WTC11 (cell line): ENCODE data around the gene THAP9. TPM values are rescaled to one million over a fixed set of nuclear protein-coding genes. Genes with fewer than 3 reads are reported as not detected.

ENCODE experiments used
- ATAC-seq: fragments of 200-7000 bp; cut with Tn5 transposase; 2 replicates; pipeline ENCODE4 v1.10.0; 2021; ENCODE audit warnings: mild to moderate bottlenecking, moderate library complexity
- CTCF ChIA-PET: fragments of 300-600 bp; sonication (Branson Sonifier 250); formaldehyde crosslinking; loops from one replicate; lab custom pipeline; 2021; ENCODE audit warnings: antibody characterized with exemption; lab: Charles Lee
- POLR2A ChIA-PET: fragments of 350-600 bp; sonication (Branson Sonifier 250); formaldehyde crosslinking; loops from one replicate; lab custom pipeline; 2021; ENCODE audit warnings: antibody characterized with exemption; lab: Charles Lee
- DNase-seq: peaks from one replicate; pipeline ENCODE4 v3.0.0; 2021; ENCODE audit warnings: low spot score
- H3K27ac Mint-ChIP-seq: 2 replicates; pipeline ENCODE4 v1.8.0; 2021; ENCODE audit warnings: mixed read lengths
- H3K27me3 Mint-ChIP-seq: 2 replicates; pipeline ENCODE4 v1.8.0; 2021; ENCODE audit warnings: low read depth, mild to moderate bottlenecking, moderate library complexity, mixed read lengths
- H3K36me3 Mint-ChIP-seq: 2 replicates; pipeline ENCODE4 v1.8.0; 2021; ENCODE audit warnings: mixed read lengths
- H3K4me1 Mint-ChIP-seq: 2 replicates; pipeline ENCODE4 v1.8.0; 2022; ENCODE audit warnings: mixed read lengths
- H3K4me3 Mint-ChIP-seq: 2 replicates; pipeline ENCODE4 v1.8.0; 2021; ENCODE audit warnings: mild to moderate bottlenecking, moderate library complexity, mixed read lengths
- H3K9me3 Mint-ChIP-seq: 2 replicates; pipeline ENCODE4 v1.8.0; 2021; ENCODE audit warnings: mixed read lengths
- ATF1 ChIP-seq: sonication (generic); formaldehyde crosslinking; IDR thresholded peaks from 2 replicates; pipeline ENCODE4 v1.8.1; 2023; ENCODE audit warnings: mild to moderate bottlenecking, moderate library complexity, missing genetic modification reagents
- IRF2 ChIP-seq: sonication (generic); formaldehyde crosslinking; IDR thresholded peaks from 2 replicates; pipeline ENCODE4 v1.8.0; 2022; ENCODE audit warnings: low read depth, missing genetic modification reagents, borderline replicate concordance
- MYBL2 ChIP-seq: sonication (generic); formaldehyde crosslinking; IDR thresholded peaks from 2 replicates; pipeline ENCODE4 v1.8.1; 2023; ENCODE audit warnings: mild to moderate bottlenecking, moderate library complexity, missing genetic modification reagents
- NR2C2 ChIP-seq: sonication (generic); formaldehyde crosslinking; IDR thresholded peaks from 2 replicates; pipeline ENCODE4 v1.8.0; 2022; ENCODE audit warnings: mild to moderate bottlenecking, missing genetic modification reagents
- SMAD4 ChIP-seq: sonication (generic); formaldehyde crosslinking; IDR thresholded peaks from 2 replicates; pipeline ENCODE4 v1.8.0; 2022; ENCODE audit warnings: mild to moderate bottlenecking, missing genetic modification reagents
- TEAD4 ChIP-seq: sonication (generic); formaldehyde crosslinking; IDR thresholded peaks from 2 replicates; pipeline ENCODE4 v1.8.0; 2022; ENCODE audit warnings: mild to moderate bottlenecking, missing genetic modification reagents
- ZBTB21 ChIP-seq: sonication (generic); formaldehyde crosslinking; IDR thresholded peaks from 2 replicates; pipeline ENCODE4 v1.8.1; 2023; ENCODE audit warnings: mild to moderate bottlenecking, missing genetic modification reagents, borderline replicate concordance
- ZNF219 ChIP-seq: sonication (generic); formaldehyde crosslinking; IDR thresholded peaks from 2 replicates; pipeline ENCODE4 v1.8.0; 2023; ENCODE audit warnings: missing genetic modification reagents, mild to moderate bottlenecking, borderline replicate concordance
- ZNF396 ChIP-seq: fragments of 250-450 bp; sonication (Bioruptor Pico); IDR thresholded peaks from 2 replicates; pipeline ENCODE4 v1.8.0; 2021; ENCODE audit warnings: mild to moderate bottlenecking, moderate library complexity, borderline replicate concordance
- ZNF416 ChIP-seq: fragments of 250-450 bp; sonication (Bioruptor Pico); IDR thresholded peaks from 2 replicates; pipeline ENCODE4 v1.9.0; 2021; ENCODE audit warnings: mild to moderate bottlenecking, inconsistent platforms
- ZNF423 ChIP-seq: fragments of 250-450 bp; sonication (Bioruptor Pico); IDR thresholded peaks from 2 replicates; pipeline ENCODE4 v2.1.2; 2022; ENCODE audit warnings: mild to moderate bottlenecking, moderate library complexity
- ZNF671 ChIP-seq: fragments of 250-450 bp; sonication (Bioruptor Pico); IDR thresholded peaks from 2 replicates; pipeline ENCODE4 v1.8.0; 2021; ENCODE audit warnings: mild to moderate bottlenecking
- total RNA-seq: library from RNA; stranded (reverse); gene quantifications from 3 replicates; pipeline ENCODE4 v1.2.3, GENCODE V29; 2021
- TF ChIP-seq, protein P1 (sequence below): fragments of 250-450 bp; sonication (Bioruptor Pico); IDR thresholded peaks from 2 replicates; pipeline ENCODE4 v1.9.0; 2021; ENCODE audit warnings: mild to moderate bottlenecking
- TF ChIP-seq, protein P2 (sequence below): sonication (generic); formaldehyde crosslinking; IDR thresholded peaks from 2 replicates; pipeline ENCODE4 v1.8.1; 2022; ENCODE audit warnings: mild to moderate bottlenecking, missing genetic modification reagents, moderate library complexity, borderline replicate concordance
- TF ChIP-seq, protein P3 (sequence below): fragments of 250-450 bp; sonication (Bioruptor Pico); IDR thresholded peaks from 2 replicates; pipeline ENCODE4 v1.8.0; 2021; ENCODE audit warnings: mild to moderate bottlenecking
- TF ChIP-seq, protein P4 (sequence below): fragments of 250-450 bp; sonication (Bioruptor Pico); conservative IDR thresholded peaks from 2 replicates; pipeline ENCODE4 v1.9.0; 2021; ENCODE audit warnings: mild to moderate bottlenecking
- TF ChIP-seq, protein P5 (sequence below): fragments of 250-450 bp; sonication (Bioruptor Pico); IDR thresholded peaks from 2 replicates; pipeline ENCODE4 v1.9.0; 2021; ENCODE audit warnings: moderate library complexity, mild to moderate bottlenecking, inconsistent platforms, borderline replicate concordance
- TF ChIP-seq, protein P6 (sequence below): sonication (generic); formaldehyde crosslinking; IDR thresholded peaks from 2 replicates; pipeline ENCODE4 v1.8.1; 2022; ENCODE audit warnings: low read depth, missing genetic modification reagents, borderline replicate concordance
- TF ChIP-seq, protein P7 (sequence below): fragments of 200-600 bp; IDR thresholded peaks from 2 replicates; pipeline ENCODE4 v1.8.0; 2022; ENCODE audit warnings: antibody characterized with exemption

THAP9 gene
- total RNA-seq, 1 experiment from 2014 or later, result 17.7 TPM

DNA sequence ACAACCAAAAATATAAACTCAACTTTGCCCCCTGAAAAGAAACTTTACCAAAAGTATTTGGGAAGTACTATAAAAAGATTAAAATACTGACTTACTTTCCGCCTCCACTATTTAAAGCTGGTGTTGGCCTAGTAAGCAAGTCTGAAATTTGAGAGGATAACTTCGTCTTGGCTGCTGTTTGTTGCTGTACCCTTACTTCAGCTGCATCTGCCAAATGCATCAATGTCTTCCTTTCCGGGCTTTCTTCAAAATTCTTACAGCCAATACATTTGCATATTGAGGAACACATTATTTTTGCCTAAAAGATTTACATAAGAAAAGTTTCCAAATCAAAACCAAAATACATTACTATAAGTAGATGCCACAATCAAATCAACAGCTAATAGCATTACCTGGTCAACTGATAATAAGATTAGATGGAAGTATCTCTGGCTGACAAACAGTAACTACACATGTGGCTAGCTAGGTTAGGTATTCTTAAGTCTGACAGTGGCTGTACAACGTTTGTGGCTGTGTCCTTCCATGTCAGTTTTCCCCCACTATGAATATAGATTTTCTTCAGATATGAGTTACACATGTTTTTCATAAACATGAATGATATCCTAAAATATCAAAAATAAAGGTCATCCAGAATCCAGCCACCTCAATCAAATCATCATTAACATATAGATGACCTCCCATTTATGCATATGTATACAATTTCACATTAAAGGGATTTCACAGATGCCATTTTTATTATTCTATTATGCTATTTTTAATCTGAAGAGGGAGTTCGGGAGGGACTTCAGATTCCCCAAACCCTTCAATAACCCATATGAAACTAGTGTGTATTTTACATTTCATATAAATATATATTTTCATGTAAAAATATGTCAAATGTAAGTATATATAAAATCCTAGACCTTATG is 30.6 kb downstream of the THAP9 start (continued):
- TF ChIP-seq, protein P1, sequence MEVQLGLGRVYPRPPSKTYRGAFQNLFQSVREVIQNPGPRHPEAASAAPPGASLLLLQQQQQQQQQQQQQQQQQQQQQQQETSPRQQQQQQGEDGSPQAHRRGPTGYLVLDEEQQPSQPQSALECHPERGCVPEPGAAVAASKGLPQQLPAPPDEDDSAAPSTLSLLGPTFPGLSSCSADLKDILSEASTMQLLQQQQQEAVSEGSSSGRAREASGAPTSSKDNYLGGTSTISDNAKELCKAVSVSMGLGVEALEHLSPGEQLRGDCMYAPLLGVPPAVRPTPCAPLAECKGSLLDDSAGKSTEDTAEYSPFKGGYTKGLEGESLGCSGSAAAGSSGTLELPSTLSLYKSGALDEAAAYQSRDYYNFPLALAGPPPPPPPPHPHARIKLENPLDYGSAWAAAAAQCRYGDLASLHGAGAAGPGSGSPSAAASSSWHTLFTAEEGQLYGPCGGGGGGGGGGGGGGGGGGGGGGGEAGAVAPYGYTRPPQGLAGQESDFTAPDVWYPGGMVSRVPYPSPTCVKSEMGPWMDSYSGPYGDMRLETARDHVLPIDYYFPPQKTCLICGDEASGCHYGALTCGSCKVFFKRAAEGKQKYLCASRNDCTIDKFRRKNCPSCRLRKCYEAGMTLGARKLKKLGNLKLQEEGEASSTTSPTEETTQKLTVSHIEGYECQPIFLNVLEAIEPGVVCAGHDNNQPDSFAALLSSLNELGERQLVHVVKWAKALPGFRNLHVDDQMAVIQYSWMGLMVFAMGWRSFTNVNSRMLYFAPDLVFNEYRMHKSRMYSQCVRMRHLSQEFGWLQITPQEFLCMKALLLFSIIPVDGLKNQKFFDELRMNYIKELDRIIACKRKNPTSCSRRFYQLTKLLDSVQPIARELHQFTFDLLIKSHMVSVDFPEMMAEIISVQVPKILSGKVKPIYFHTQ (CRISPR knock-in tag), result no peak
- TF ChIP-seq, protein P2, sequence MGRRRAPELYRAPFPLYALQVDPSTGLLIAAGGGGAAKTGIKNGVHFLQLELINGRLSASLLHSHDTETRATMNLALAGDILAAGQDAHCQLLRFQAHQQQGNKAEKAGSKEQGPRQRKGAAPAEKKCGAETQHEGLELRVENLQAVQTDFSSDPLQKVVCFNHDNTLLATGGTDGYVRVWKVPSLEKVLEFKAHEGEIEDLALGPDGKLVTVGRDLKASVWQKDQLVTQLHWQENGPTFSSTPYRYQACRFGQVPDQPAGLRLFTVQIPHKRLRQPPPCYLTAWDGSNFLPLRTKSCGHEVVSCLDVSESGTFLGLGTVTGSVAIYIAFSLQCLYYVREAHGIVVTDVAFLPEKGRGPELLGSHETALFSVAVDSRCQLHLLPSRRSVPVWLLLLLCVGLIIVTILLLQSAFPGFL (CRISPR knock-in tag), result no peak

DNA sequence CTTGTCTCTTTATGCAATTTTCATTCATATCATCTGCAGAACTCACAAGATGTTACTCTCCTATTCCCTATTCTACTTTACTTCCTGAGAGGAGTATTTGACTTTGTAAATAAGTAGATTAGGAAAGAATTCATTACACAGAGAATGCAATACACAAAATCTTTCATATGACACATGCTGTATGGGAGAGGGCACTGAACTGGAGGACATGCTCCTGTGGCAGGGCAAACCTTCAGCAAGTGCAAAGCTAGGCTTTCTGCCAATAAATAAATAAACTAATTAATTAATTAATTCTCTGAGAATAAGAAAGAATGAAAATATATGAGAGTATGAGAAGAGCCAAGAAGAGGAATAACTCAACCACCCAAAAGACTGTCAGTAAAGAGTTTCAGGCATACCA is 33.9 kb downstream of the THAP9 start:
- Mint-ChIP-seq H3K4me1 (no peaks in the 10 kb centered on the region), H3K36me3 (peaks cover 28% of the 10 kb centered on the region), H3K9me3 (no peaks in the 10 kb centered on the region), H3K27me3 (no peaks in the 10 kb centered on the region), H3K27ac (no peak overlapping the region; the same call in 1 of the 2 replicates), H3K4me3 (no peak overlapping the region)
- TF ChIP-seq MYBL2 (CRISPR knock-in tag) (no peak), ZNF219 (CRISPR knock-in tag) (no peak), ZNF416 (CRISPR knock-in tag) (no peak), ATF1 (no peak), ZNF396 (CRISPR knock-in tag) (no peak), SMAD4 (CRISPR knock-in tag) (no peak), TEAD4 (CRISPR knock-in tag) (no peak), ZNF423 (CRISPR knock-in tag) (no peak), ZBTB21 (no peak), IRF2 (CRISPR knock-in tag) (no peak), NR2C2 (no peak), ZNF671 (CRISPR knock-in tag) (no peak)
- TF ChIP-seq, protein P3, sequence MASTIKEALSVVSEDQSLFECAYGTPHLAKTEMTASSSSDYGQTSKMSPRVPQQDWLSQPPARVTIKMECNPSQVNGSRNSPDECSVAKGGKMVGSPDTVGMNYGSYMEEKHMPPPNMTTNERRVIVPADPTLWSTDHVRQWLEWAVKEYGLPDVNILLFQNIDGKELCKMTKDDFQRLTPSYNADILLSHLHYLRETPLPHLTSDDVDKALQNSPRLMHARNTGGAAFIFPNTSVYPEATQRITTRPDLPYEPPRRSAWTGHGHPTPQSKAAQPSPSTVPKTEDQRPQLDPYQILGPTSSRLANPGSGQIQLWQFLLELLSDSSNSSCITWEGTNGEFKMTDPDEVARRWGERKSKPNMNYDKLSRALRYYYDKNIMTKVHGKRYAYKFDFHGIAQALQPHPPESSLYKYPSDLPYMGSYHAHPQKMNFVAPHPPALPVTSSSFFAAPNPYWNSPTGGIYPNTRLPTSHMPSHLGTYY (CRISPR knock-in tag), result no peak
- TF ChIP-seq, protein P4, sequence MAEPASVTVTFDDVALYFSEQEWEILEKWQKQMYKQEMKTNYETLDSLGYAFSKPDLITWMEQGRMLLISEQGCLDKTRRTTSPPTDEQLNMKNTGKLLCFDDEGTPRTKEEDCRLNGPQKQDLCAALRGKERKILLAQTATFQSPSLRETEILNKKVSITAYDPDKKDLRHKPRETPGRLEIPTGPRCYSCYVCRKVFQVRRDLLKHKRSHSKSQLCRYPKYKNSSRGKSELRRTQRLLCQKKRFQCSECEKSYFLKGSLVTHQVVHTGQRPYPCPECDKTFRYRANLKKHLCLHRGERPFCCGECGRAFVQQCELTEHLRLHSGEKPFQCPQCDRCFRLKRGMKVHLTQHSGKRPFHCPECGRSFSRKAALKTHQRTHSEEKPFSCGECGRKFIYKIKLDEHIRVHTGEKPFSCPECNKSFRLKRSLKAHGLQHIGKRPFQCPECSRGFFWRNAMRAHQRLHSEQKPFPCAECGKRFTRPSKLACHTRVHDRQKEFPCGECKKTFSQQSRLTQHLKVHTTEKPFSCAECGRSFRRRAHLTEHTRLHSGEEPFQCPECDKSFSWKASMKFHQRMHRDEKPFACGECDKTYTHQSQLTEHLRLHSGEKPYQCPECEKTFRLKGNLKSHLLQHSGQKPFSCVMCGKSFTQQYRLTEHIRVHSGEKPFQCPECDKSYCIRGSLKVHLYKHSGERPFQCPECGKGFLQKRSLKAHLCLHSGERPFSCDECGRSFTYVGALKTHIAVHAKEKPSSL (CRISPR knock-in tag), result no peak
- TF ChIP-seq, protein P5, sequence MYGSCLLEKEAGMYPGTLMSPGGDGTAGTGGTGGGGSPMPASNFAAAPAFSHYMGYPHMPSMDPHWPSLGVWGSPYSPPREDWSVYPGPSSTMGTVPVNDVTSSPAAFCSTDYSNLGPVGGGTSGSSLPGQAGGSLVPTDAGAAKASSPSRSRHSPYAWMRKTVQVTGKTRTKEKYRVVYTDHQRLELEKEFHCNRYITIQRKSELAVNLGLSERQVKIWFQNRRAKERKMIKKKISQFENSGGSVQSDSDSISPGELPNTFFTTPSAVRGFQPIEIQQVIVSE (CRISPR knock-in tag), result no peak
- TF ChIP-seq, protein P6, sequence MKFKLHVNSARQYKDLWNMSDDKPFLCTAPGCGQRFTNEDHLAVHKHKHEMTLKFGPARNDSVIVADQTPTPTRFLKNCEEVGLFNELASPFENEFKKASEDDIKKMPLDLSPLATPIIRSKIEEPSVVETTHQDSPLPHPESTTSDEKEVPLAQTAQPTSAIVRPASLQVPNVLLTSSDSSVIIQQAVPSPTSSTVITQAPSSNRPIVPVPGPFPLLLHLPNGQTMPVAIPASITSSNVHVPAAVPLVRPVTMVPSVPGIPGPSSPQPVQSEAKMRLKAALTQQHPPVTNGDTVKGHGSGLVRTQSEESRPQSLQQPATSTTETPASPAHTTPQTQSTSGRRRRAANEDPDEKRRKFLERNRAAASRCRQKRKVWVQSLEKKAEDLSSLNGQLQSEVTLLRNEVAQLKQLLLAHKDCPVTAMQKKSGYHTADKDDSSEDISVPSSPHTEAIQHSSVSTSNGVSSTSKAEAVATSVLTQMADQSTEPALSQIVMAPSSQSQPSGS, result no peak
- TF ChIP-seq, protein P7, sequence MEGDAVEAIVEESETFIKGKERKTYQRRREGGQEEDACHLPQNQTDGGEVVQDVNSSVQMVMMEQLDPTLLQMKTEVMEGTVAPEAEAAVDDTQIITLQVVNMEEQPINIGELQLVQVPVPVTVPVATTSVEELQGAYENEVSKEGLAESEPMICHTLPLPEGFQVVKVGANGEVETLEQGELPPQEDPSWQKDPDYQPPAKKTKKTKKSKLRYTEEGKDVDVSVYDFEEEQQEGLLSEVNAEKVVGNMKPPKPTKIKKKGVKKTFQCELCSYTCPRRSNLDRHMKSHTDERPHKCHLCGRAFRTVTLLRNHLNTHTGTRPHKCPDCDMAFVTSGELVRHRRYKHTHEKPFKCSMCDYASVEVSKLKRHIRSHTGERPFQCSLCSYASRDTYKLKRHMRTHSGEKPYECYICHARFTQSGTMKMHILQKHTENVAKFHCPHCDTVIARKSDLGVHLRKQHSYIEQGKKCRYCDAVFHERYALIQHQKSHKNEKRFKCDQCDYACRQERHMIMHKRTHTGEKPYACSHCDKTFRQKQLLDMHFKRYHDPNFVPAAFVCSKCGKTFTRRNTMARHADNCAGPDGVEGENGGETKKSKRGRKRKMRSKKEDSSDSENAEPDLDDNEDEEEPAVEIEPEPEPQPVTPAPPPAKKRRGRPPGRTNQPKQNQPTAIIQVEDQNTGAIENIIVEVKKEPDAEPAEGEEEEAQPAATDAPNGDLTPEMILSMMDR, result no peak
- ChIA-PET POLR2A (no interaction called here), CTCF (no interaction called here)
- ATAC-seq (no peak), DNase-seq (no peak)
